GM12801 (cell line): Measurements from ENCODE around the gene TYRP1.

Experiments used
- TF ChIP-seq, protein P1 (sequence below): IDR thresholded peaks from one replicate; pipeline ENCODE4 v1.5.1; 2011; ENCODE audit warnings: control low read depth; ENCODE audit not compliant: insufficient read length; ENCODE audit errors: extremely low read depth

The TYRP1 gene

DNA sequence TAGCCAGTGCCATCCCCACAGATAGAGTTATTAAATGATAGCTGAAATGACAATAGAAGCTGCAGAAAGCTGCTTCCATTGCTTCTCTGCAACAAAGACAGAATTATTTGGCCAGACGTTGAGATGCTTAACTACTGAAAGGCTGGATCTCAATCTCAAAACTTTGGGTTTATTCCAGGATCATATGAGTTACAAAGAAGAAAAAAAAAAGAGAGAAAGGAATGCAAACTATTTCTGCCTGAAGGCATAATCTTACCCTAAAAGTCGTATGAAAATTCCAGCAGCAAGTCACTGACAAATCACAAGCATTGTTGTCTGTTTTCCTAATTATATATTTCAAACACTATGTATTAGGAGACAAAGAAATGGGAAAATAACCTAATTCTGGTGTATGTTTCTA, 12.8 kb upstream of the TYRP1 start:
- TF ChIP-seq, protein P1, sequence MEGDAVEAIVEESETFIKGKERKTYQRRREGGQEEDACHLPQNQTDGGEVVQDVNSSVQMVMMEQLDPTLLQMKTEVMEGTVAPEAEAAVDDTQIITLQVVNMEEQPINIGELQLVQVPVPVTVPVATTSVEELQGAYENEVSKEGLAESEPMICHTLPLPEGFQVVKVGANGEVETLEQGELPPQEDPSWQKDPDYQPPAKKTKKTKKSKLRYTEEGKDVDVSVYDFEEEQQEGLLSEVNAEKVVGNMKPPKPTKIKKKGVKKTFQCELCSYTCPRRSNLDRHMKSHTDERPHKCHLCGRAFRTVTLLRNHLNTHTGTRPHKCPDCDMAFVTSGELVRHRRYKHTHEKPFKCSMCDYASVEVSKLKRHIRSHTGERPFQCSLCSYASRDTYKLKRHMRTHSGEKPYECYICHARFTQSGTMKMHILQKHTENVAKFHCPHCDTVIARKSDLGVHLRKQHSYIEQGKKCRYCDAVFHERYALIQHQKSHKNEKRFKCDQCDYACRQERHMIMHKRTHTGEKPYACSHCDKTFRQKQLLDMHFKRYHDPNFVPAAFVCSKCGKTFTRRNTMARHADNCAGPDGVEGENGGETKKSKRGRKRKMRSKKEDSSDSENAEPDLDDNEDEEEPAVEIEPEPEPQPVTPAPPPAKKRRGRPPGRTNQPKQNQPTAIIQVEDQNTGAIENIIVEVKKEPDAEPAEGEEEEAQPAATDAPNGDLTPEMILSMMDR: no peak

DNA sequence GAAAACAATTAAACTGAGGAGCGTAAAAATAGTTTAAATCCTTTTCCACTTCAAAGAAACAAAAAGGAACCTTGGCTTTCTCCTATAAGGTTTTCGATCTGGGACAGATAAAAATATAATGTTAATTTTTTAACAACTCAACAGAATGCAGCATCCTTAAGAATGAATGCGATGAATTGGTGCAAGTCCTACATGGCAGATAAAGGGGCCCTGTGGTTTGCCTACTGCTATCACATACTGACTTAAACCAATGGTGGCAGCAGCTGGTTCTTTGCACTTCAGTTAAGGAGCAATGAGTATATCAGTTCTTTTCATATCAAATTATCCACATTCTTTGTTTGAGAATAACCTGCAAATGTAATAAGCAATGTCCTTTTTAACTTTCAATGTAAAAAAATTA, 12.4 kb upstream of the TYRP1 start:
- TF ChIP-seq, protein P1: no peak

DNA sequence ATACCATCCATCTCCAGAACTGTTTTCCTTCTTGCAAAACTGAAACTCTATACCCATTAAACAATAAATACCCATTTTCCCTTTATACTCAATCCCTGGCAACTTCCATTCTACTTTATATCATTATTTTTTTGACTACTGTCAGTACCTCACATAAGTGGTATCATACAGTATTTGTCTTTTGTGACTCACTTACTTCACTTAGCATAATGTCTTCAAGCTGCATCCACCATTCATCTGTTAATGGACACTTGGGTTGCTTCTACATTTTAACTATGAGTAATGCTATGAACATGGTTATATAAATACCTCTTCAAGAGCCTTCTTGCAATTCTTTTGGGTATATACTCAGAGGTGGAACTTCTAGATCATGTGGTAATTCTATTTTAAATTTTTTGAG, 11.6 kb upstream of the TYRP1 start:
- TF ChIP-seq, protein P1: no peak

DNA sequence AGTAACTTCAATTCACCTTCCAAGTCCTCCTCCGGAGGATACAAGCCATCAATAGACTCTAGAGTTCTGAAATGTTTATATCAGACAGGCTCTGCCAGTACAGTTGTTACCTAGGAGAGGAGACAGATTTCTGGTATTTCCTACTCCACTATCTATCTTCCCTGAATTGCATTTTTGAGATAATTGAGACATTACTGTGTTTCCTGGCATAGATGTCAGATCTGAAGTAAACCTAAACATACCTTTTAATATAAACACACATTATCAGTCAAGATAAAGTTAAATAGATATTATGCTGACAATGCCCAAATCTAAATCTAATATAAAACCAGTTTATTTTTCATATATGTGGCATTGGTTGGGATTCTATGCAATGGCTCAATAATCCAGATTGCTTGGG, 8.2 kb upstream of the TYRP1 start:
- TF ChIP-seq, protein P1: no peak

DNA sequence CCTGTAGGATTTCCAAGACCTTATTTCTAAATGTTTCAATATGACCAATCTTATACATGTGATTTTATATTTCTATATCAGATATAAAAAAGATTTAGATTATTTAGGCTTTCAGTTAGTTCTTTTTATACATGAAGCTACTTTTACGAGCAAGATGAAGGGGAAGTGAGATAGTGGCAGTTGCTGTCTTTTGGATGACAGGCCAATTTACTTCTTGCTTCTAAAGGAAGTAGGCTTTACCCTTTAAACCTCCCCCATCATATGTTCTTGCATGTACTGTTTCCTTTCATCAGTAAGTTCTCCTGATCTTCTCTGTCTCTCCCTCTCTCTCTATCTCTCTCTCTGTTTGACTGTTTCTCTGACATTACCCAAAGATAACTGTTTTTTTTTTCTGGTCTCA, 4.0 kb upstream of the TYRP1 start:
- TF ChIP-seq, protein P1: no peak

DNA sequence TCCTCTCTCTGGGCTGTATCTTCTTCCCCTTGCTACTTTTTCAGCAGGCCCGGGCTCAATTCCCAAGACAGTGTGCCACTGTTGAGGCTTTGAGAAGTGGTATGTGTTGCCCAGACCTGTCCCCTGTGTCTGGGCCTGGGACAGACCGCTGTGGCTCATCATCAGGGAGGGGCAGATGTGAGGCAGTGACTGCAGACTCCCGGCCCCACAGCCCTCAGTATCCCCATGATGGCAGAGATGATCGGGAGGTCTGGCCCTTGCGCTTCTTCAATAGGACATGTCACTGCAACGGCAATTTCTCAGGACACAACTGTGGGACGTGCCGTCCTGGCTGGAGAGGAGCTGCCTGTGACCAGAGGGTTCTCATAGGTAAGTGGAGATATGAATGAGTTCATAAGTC, 828 bp downstream of the TYRP1 start:
- TF ChIP-seq, protein P1: no peak

DNA sequence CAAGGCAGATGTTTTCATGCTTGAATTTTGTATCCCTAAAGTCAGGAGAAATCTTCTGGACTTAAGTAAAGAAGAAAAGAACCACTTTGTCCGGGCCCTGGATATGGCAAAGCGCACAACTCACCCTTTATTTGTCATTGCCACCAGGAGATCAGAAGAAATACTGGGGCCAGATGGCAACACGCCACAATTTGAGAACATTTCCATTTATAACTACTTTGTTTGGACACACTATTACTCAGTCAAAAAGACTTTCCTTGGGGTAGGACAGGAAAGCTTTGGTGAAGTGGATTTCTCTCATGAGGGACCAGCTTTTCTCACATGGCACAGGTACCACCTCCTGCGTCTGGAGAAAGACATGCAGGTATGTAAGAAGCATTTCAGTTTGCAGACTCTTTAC, 2.3 kb downstream of the TYRP1 start:
- TF ChIP-seq, protein P1: no peak
